AG09319 (cell line): ENCODE measurements around the gene DUS1L.

ENCODE experiments used
- DNase-seq: peaks from one replicate; pipeline ENCODE4 v3.0.0-alpha.2; 2010; ENCODE audit warnings: low read depth; ENCODE audit errors: extremely low read depth
- TF ChIP-seq, protein P1 (sequence below): IDR thresholded peaks from 2 replicates; pipeline ENCODE4 v1.5.1; 2011; ENCODE audit warnings: low read depth, mild to moderate bottlenecking, inconsistent platforms, low read length, moderate library complexity

DUS1L gene

GRCh38 chr17:82098939-82099763, 33.5 kb upstream of the DUS1L start:
- DNase-seq, result no peak

GRCh38 chr17:82098169-82098938, 32.8 kb upstream of the DUS1L start, which contains the start of gene FASN:
FASN (minus strand) TSS chr17:82098236; CDS start chr17:82096445, 1,791 bp downstream.
- TF ChIP-seq, protein P1, sequence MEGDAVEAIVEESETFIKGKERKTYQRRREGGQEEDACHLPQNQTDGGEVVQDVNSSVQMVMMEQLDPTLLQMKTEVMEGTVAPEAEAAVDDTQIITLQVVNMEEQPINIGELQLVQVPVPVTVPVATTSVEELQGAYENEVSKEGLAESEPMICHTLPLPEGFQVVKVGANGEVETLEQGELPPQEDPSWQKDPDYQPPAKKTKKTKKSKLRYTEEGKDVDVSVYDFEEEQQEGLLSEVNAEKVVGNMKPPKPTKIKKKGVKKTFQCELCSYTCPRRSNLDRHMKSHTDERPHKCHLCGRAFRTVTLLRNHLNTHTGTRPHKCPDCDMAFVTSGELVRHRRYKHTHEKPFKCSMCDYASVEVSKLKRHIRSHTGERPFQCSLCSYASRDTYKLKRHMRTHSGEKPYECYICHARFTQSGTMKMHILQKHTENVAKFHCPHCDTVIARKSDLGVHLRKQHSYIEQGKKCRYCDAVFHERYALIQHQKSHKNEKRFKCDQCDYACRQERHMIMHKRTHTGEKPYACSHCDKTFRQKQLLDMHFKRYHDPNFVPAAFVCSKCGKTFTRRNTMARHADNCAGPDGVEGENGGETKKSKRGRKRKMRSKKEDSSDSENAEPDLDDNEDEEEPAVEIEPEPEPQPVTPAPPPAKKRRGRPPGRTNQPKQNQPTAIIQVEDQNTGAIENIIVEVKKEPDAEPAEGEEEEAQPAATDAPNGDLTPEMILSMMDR, result peak; percentile 41
- DNase-seq, result peak; percentile 91

More at GRCh38 chr17:82098939-82099763, 33.5 kb upstream of the DUS1L start:
- TF ChIP-seq, protein P1, result no peak

GRCh38 chr17:82097919-82098168, 32.2 kb upstream of the DUS1L start:
- DNase-seq, result no peak
- TF ChIP-seq, protein P1, result no peak

DNA sequence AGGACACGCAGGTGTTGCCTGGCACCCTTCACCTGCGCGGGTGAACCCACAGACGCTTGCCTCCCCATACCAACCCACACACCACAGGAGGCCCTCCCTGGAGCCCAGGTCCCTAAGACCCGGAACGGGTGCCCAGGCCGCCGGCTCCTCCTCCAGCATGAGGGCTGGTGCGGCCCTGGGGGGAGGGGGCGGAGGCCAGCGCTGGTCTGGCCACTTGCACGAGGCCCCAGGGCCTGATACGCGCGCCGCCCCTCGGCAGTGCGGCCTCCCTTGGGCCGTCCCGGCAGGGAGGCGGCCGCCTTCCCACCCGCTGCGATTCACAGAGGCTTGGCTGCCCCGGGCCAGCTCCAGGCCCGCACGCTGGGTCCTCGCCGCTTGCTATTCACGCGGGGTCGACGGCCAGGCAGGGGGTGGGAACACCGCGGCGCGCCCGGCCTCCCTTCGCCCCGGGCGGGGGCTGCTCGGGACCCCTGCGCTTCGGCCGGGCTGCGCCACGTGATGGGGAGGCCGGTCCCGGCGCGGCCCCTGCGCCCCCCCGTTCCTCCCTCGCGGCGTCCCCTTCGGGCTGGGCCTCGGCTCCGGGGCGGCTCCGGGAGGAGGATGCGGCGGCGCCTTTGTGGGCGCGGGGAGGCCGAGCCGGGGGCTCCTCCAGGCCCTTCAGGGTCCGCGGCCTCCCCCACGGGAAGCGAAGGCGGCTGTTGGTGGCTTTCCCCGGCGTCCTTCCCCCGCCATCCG, 31.7 kb upstream of the DUS1L start:
- TF ChIP-seq, protein P1, result no peak
- DNase-seq, result no peak

GRCh38 chr17:82096709-82097183, 31.1 kb upstream of the DUS1L start:
- DNase-seq, result no peak
- TF ChIP-seq, protein P1, result no peak

GRCh38 chr17:82095777-82096708, 30.4 kb upstream of the DUS1L start:
- TF ChIP-seq, protein P1, result no peak
- DNase-seq, result no peak
